H1 (cell line): ENCODE results near the gene PCSK9. TPM values are rescaled to one million over a fixed set of nuclear protein-coding genes. Genes with fewer than 3 reads are reported as not detected.

Experiments
- CTCF ChIA-PET: fragments of 300-600 bp; sonication (Branson Sonifier 250); formaldehyde crosslinking; loops from one replicate; lab custom pipeline; 2021; ENCODE audit not compliant: partially characterized antibody; lab: Charles Lee
- POLR2A ChIA-PET: fragments of 300-600 bp; sonication (Branson Sonifier 250); formaldehyde crosslinking; loops from one replicate; lab custom pipeline; 2021; ENCODE audit warnings: inconsistent platforms; ENCODE audit not compliant: partially characterized antibody; lab: Charles Lee
- DNase-seq, 2 experiments: peaks; one replicate each; pipeline versions ENCODE4 v3.0.0 to v3.0.0-alpha.2; 2010 to 2022; ENCODE audit warnings: low spot score in 2 of 2, low read depth in 1 of 2, mixed read lengths in 1 of 2
- FAIRE-seq: peaks from 2 replicates; lab custom pipeline; 2011; peaks lifted over from hg19 to GRCh38; lab: Jason Lieb, UNC
- H2AFZ ChIP-seq: 2 replicates; pipeline ENCODE4 v1.8.1; 2012; ENCODE audit warnings: low read length, inconsistent platforms
- H2AK5ac ChIP-seq: 2 replicates; pipeline ENCODE4 v1.6.1; 2013; ENCODE audit warnings: low read depth, low read length
- H2BK120ac ChIP-seq: replicated peaks from 2 replicates; pipeline ENCODE3; 2013; ENCODE audit warnings: low read depth, low read length, inconsistent platforms
- H2BK12ac ChIP-seq: 2 replicates; pipeline ENCODE4 v1.6.1; 2013; ENCODE audit warnings: low read depth, low read length
- H2BK15ac ChIP-seq: 2 replicates; pipeline ENCODE4 v1.6.1; 2013; ENCODE audit warnings: low read length
- H2BK20ac ChIP-seq: 2 replicates; pipeline ENCODE4 v1.6.1; 2013; ENCODE audit warnings: low read length
- H2BK5ac ChIP-seq: 2 replicates; pipeline ENCODE4 v1.6.1; 2013; ENCODE audit warnings: low read depth, low read length
- H3K14ac ChIP-seq: 2 replicates; pipeline ENCODE4 v1.6.1; 2013; ENCODE audit warnings: inconsistent platforms; ENCODE audit not compliant: insufficient read length
- H3K18ac ChIP-seq: 2 replicates; pipeline ENCODE4 v1.6.1; 2013; ENCODE audit warnings: low read length; ENCODE audit errors: extremely low read depth
- H3K23ac ChIP-seq: 2 replicates; pipeline ENCODE4 v1.6.1; 2013; ENCODE audit warnings: inconsistent platforms; ENCODE audit not compliant: insufficient read length
- H3K23me2 ChIP-seq: 2 replicates; pipeline ENCODE4 v1.6.1; 2013; ENCODE audit warnings: low read depth, low read length
- H3K27ac ChIP-seq: 2 replicates; pipeline ENCODE4 v1.6.1; 2011; ENCODE audit warnings: low read depth, low read length, inconsistent platforms
- H3K27me3 ChIP-seq, 4 experiments: replicated peaks in 1 of 4; 1 replicate in 1 of 4; 2 replicates in 3 of 4; pipeline versions ENCODE4 v1.6.1 to v1.8.1; 2011 to 2013; ENCODE audit warnings: low read length in 3 of 4, mild to moderate bottlenecking in 3 of 4, inconsistent platforms in 2 of 4, mixed read lengths in 2 of 4, moderate library complexity in 1 of 4; ENCODE audit not compliant: control insufficient read depth in 3 of 4, insufficient read depth in 3 of 4; ENCODE audit errors: extremely low read depth in 1 of 4
- H3K36me3 ChIP-seq, 4 experiments: 2 replicates each; pipeline versions ENCODE4 v1.6.1 to v1.8.1; 2011 to 2013; ENCODE audit warnings: mild to moderate bottlenecking in 4 of 4, low read length in 3 of 4, moderate library complexity in 2 of 4, control low read depth in 1 of 4, inconsistent platforms in 1 of 4; ENCODE audit not compliant: insufficient read depth in 4 of 4, control insufficient read depth in 2 of 4
- H3K4ac ChIP-seq: replicated peaks from 2 replicates; pipeline ENCODE3; 2013; ENCODE audit warnings: low read length, low read depth, mixed read lengths, inconsistent platforms; ENCODE audit not compliant: insufficient read length
- H3K4me1 ChIP-seq, 4 experiments: replicated peaks in 1 of 4; 1 replicate in 1 of 4; 2 replicates in 3 of 4; pipeline versions ENCODE4 v1.6.1 to v1.8.1; 2011 to 2013; ENCODE audit warnings: low read length in 3 of 4, inconsistent platforms in 2 of 4, mixed read lengths in 1 of 4; ENCODE audit not compliant: insufficient read depth in 4 of 4, control insufficient read depth in 3 of 4
- H3K4me2 ChIP-seq, 2 experiments: 2 replicates each; pipeline versions ENCODE4 v1.6.1 to v1.8.1; 2011 to 2013; ENCODE audit warnings: low read depth in 2 of 2, low read length in 2 of 2, control low read depth in 1 of 2, inconsistent platforms in 1 of 2, mild to moderate bottlenecking in 1 of 2; ENCODE audit not compliant: insufficient read depth in 1 of 2
- H3K4me3 ChIP-seq, 4 experiments: fragments of 200-600, 300-600 bp in 1 of 4; sonication (generic), shearing (Covaris generic), sonication (Bioruptor Twin) in 1 of 4; 2 replicates each; pipeline versions ENCODE4 v1.5.1 to v1.8.1; 2011 to 2016; ENCODE audit warnings: low read length in 4 of 4, low read depth in 3 of 4, control low read depth in 2 of 4, inconsistent platforms in 2 of 4, mild to moderate bottlenecking in 2 of 4, mixed read lengths in 1 of 4, moderate library complexity in 1 of 4; ENCODE audit not compliant: insufficient read depth in 2 of 4; ENCODE audit errors: extremely low read depth in 1 of 4
- H3K56ac ChIP-seq: replicated peaks from 2 replicates; pipeline ENCODE3; 2013; ENCODE audit warnings: low read depth, mild to moderate bottlenecking, mixed read lengths, low read length, inconsistent platforms; ENCODE audit not compliant: insufficient read length
- H3K79me1 ChIP-seq: 2 replicates; pipeline ENCODE4 v1.6.1; 2013; ENCODE audit warnings: low read depth, low read length, control low read depth
- H3K79me2 ChIP-seq, 2 experiments: 2 replicates each; pipeline versions ENCODE4 v1.6.1 to v1.8.1; 2012 to 2013; ENCODE audit warnings: low read length in 2 of 2, mild to moderate bottlenecking in 2 of 2, inconsistent platforms in 1 of 2; ENCODE audit not compliant: insufficient read depth in 2 of 2, control insufficient read depth in 1 of 2
- H3K9ac ChIP-seq, 4 experiments: replicated peaks in 1 of 4; 1 replicate in 1 of 4; 2 replicates in 3 of 4; pipeline versions ENCODE4 v1.6.1 to v1.8.1; 2011 to 2013; ENCODE audit warnings: low read depth in 3 of 4, low read length in 3 of 4, control low read depth in 2 of 4, mild to moderate bottlenecking in 2 of 4, moderate library complexity in 2 of 4, inconsistent platforms in 1 of 4; ENCODE audit errors: extremely low read depth in 1 of 4
- H3K9me3 ChIP-seq, 2 experiments: 2 replicates each; pipeline versions ENCODE4 v1.6.1 to v1.8.1; 2012 to 2013; ENCODE audit warnings: mild to moderate bottlenecking in 2 of 2, moderate library complexity in 2 of 2, control low read depth in 1 of 2, inconsistent platforms in 1 of 2, low read depth in 1 of 2, low read length in 1 of 2, mixed read lengths in 1 of 2; ENCODE audit not compliant: insufficient read depth in 2 of 2
- H4K20me1 ChIP-seq, 2 experiments: replicated peaks in 1 of 2; 2 replicates each; pipeline versions ENCODE3 to v1.8.1; 2011 to 2013; ENCODE audit warnings: inconsistent platforms in 2 of 2, low read length in 2 of 2, mild to moderate bottlenecking in 1 of 2; ENCODE audit not compliant: insufficient read depth in 2 of 2, control insufficient read depth in 1 of 2
- H4K5ac ChIP-seq: 2 replicates; pipeline ENCODE4 v1.6.1; 2013; ENCODE audit warnings: low read length, low read depth, mixed read lengths, inconsistent platforms; ENCODE audit not compliant: insufficient read length
- H4K8ac ChIP-seq: 2 replicates; pipeline ENCODE4 v1.8.0; 2013; ENCODE audit warnings: mild to moderate bottlenecking, moderate library complexity, low read length, inconsistent platforms; ENCODE audit not compliant: insufficient read depth; ENCODE audit errors: extremely low read depth
- H4K91ac ChIP-seq: replicated peaks from 2 replicates; pipeline ENCODE3; 2013; ENCODE audit warnings: low read length, mixed read lengths, inconsistent platforms; ENCODE audit not compliant: insufficient read length
- BCL11A ChIP-seq, 2 experiments: IDR thresholded peaks; one replicate each; pipeline ENCODE4 v1.6.1; 2011; ENCODE audit warnings: low read depth in 2 of 2, low read length in 2 of 2, mild to moderate bottlenecking in 2 of 2
- CTBP2 ChIP-seq: IDR thresholded peaks from 2 replicates; pipeline ENCODE4 v1.7.0; 2011; ENCODE audit warnings: borderline replicate concordance, mild to moderate bottlenecking, moderate library complexity, mixed read lengths, low read length; ENCODE audit not compliant: insufficient read depth, insufficient read length
- EZH2 ChIP-seq: fragments of 200-600 bp; sonication (generic); IDR thresholded peaks from 2 replicates; pipeline ENCODE4 v1.7.1; 2012; ENCODE audit warnings: low read depth, mild to moderate bottlenecking, moderate library complexity, low read length, inconsistent platforms; ENCODE audit not compliant: severe bottlenecking
- KDM1A ChIP-seq: fragments of 200-600, 300-600 bp; sonication (generic); IDR thresholded peaks from 2 replicates; pipeline ENCODE4 v1.7.1; 2016; ENCODE audit warnings: mild to moderate bottlenecking, low read length, borderline replicate concordance
- KDM4A ChIP-seq: IDR thresholded peaks from one replicate; pipeline ENCODE4 v1.7.1; 2012; ENCODE audit warnings: low read depth, mild to moderate bottlenecking, moderate library complexity, low read length, inconsistent platforms; ENCODE audit not compliant: severe bottlenecking
- MAFK ChIP-seq: IDR thresholded peaks from 2 replicates; pipeline ENCODE4 v1.6.1; 2012; ENCODE audit warnings: low read depth, mild to moderate bottlenecking, improper control_type of control experiment, low read length
- WGBS, 2 experiments: shearing (Covaris generic) in 1 of 2; methylation state at CpG; one replicate each; pipeline versions ENCODE4 v1.1.6 to v1.1.7; 2013 to 2015; ENCODE audit warnings: low lambda C conversion rate in 2 of 2, mixed read lengths in 2 of 2, inconsistent platforms in 1 of 2, low coverage in 1 of 2, missing lambda C conversion rate in 1 of 2; ENCODE audit not compliant: insufficient replicate concordance in 2 of 2, insufficient coverage in 1 of 2, insufficient read length in 1 of 2; ENCODE audit errors: extremely low coverage in 1 of 2, missing lambda C conversion rate in 1 of 2; 5-methylcytosine and 5-hydroxymethylcytosine counted together
- polyA plus RNA-seq, 7 experiments: library from polyadenylated mRNA; depleted of rRNA in 3 of 7; stranded (reverse) in 5 of 7; unstranded in 2 of 7; fragments of >200 nt in 5 of 7; fragments of 200-250 nt in 2 of 7; gene quantifications; 1 replicate in 5 of 7; 2 replicates in 1 of 7; 4 replicates in 1 of 7; pipeline versions ENCODE4 v1.2.1 to v1.2.3, GENCODE V29; 2011 to 2013; ENCODE audit warnings: missing spikeins in 2 of 7, mixed read lengths in 2 of 7
- total RNA-seq: library from RNA; stranded (reverse); fragmentation: NEBNext Ultra II Directional; extraction: Animal tissue kit (Norgen Biotek cat#: 25700); gene quantifications from 2 replicates; pipeline ENCODE4 v1.2.1, GENCODE V29; 2021
- TF ChIP-seq, protein P1 (sequence below): IDR thresholded peaks from 2 replicates; pipeline ENCODE4 v1.6.1; 2011; ENCODE audit warnings: low read depth, mild to moderate bottlenecking, low read length; ENCODE audit not compliant: insufficient read depth
- TF ChIP-seq, protein P2 (sequence below), 3 experiments: IDR thresholded peaks; 1 replicate in 2 of 3; 2 replicates in 1 of 3; pipeline versions ENCODE4 v1.5.1 to v1.6.1; 2011; ENCODE audit warnings: low read length in 3 of 3, mild to moderate bottlenecking in 3 of 3, inconsistent platforms in 2 of 3, low read depth in 1 of 3, moderate library complexity in 1 of 3; ENCODE audit not compliant: insufficient read depth in 1 of 3; ENCODE audit errors: control extremely low read depth in 1 of 3

Gene PCSK9
- total and polyA plus RNA-seq, 2 of the 8 experiments (the other 6 are each of a cell fraction or from before 2014, with no cell fraction given) = 22.3 to 32.3 TPM

DNA sequence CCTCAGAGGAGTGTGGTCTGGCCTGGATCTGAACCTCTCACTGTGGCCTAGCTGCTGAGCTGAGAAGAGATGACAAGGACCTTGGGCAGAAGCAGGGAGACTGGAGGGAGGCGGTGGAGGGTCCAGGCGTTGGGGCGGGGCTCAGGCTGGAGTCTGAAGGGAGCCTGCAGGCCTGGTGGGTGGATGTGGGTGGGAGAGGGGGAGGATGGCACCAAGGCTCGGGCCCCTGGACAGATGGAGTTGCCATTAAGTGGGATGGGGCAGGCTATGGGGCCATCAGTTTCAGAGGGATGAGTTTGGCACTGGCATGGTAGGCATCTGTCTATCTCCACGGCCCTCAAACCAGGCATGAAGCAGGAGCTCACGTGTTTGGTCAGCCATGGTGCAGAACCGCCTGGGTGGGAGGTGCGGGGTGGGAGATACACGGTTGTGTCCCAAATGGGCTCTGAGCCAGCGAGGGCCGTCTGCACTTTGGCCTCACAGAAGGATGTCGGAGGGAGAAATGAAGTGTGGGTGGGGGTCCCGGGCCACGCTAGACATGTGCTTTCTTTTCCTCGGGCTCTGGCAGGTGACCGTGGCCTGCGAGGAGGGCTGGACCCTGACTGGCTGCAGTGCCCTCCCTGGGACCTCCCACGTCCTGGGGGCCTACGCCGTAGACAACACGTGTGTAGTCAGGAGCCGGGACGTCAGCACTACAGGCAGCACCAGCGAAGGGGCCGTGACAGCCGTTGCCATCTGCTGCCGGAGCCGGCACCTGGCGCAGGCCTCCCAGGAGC is 23.6 kb downstream of the PCSK9 start:
- no peak overlapping the region for H3K23ac ChIP-seq
- no peak overlapping the region for H2AK5ac ChIP-seq
- DNase-seq (no peak), FAIRE-seq (no peak)
- no peak overlapping the region for H4K8ac ChIP-seq
- no peaks in the 10 kb centered on the region for H3K4me1 ChIP-seq
- H3K23me2 ChIP-seq = no peaks in the 10 kb centered on the region
- no peak overlapping the region for H3K18ac ChIP-seq
- H3K79me1 ChIP-seq = peaks cover 2% of the 10 kb centered on the region; the same call in 1 of the 2 replicates
- H3K14ac ChIP-seq = no peak overlapping the region
- H3K27ac ChIP-seq = no peak overlapping the region
- H3K36me3 ChIP-seq = peaks cover 0 to 13% (median 8%) of the 10 kb centered on the region in 4 experiments; a peak in 5 of 8 replicates
- no peaks in the 10 kb centered on the region for H3K27me3 ChIP-seq
- no peak overlapping the region for H2BK12ac ChIP-seq
- H2BK5ac ChIP-seq = no peak overlapping the region
- no peak overlapping the region for H3K9ac ChIP-seq
- no peak overlapping the region for H3K4me3 ChIP-seq
- no peak overlapping the region for H2BK15ac ChIP-seq
- H3K4me2 ChIP-seq = no peak overlapping the region
- H3K79me2 ChIP-seq = no peaks in the 10 kb centered on the region
- no peak overlapping the region for H4K91ac ChIP-seq
- H2BK120ac ChIP-seq = no peak overlapping the region
- H2BK20ac ChIP-seq = no peak overlapping the region
- H4K20me1 ChIP-seq = peaks cover 1 to 19% of the 10 kb centered on the region in 2 experiments
- H4K5ac ChIP-seq = no peak overlapping the region
- WGBS, 2 experiments = 88% methylated on average over 26 of the region's 29 CpGs; no CpG with 5 or more reads in 1 of the 2 experiments
- H3K56ac ChIP-seq = no peak overlapping the region
- H2AFZ ChIP-seq = no peak overlapping the region
- POLR2A ChIA-PET = no interaction called here
- CTCF ChIA-PET = interaction anchor here (0.6 to 2.0 kb wide), 10 partner anchors 9 to 137 kb away, joined by 3 to 11 read pairs (median 4); no protein-coding TSS in a partner anchor
- no peaks in the 10 kb centered on the region for H3K9me3 ChIP-seq
- no peak overlapping the region for H3K4ac ChIP-seq
- TF ChIP-seq EZH2 (no peak), KDM4A (no peak), CTBP2 (no peak), KDM1A (no peak), MAFK (no peak), BCL11A (IDR thresholded peaks at IDR 0.05; ENCODE audit: low read depth in 2 of 2, low read length in 2 of 2) (no peak)
- TF ChIP-seq, protein P1, sequence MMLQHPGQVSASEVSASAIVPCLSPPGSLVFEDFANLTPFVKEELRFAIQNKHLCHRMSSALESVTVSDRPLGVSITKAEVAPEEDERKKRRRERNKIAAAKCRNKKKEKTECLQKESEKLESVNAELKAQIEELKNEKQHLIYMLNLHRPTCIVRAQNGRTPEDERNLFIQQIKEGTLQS = no peak
- TF ChIP-seq, protein P2, sequence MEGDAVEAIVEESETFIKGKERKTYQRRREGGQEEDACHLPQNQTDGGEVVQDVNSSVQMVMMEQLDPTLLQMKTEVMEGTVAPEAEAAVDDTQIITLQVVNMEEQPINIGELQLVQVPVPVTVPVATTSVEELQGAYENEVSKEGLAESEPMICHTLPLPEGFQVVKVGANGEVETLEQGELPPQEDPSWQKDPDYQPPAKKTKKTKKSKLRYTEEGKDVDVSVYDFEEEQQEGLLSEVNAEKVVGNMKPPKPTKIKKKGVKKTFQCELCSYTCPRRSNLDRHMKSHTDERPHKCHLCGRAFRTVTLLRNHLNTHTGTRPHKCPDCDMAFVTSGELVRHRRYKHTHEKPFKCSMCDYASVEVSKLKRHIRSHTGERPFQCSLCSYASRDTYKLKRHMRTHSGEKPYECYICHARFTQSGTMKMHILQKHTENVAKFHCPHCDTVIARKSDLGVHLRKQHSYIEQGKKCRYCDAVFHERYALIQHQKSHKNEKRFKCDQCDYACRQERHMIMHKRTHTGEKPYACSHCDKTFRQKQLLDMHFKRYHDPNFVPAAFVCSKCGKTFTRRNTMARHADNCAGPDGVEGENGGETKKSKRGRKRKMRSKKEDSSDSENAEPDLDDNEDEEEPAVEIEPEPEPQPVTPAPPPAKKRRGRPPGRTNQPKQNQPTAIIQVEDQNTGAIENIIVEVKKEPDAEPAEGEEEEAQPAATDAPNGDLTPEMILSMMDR (IDR thresholded peaks at IDR 0.05; ENCODE audit: control extremely low read depth in 1 of 3, insufficient read depth in 1 of 3, low read depth in 1 of 3, low read length in 3 of 3) = no peak
